Measurements from ENCODE around the gene TXLNA.

Gene TXLNA

GRCh38 chr1:32182060-32182459 lies 2.6 kb downstream of the TXLNA start:
- H3K4me1 ChIP-seq (ENCODE audit: control insufficient read depth, insufficient read depth, low read length, unreplicated experiment) = peaks cover 41% of the 10 kb centered on the region

GRCh38 chr1:32184650-32185049 lies 5.2 kb downstream of the TXLNA start:
- Histone ChIP-seq H3K4me3 (ENCODE audit: low read depth, low read length) (peak overlapping the region; percentile 50), H3K79me2 (ENCODE audit: control insufficient read depth, insufficient read depth, low read length, unreplicated experiment) (peaks cover 70% of the 10 kb centered on the region), H3K4me1 (ENCODE audit: control insufficient read depth, insufficient read depth, low read length, unreplicated experiment) (peaks cover 35% of the 10 kb centered on the region), H3K27me3 (ENCODE audit: insufficient read depth, low read length) (no peaks in the 10 kb centered on the region), H2AFZ (ENCODE audit: low read length, unreplicated experiment) (no peak overlapping the region), H3K27ac (ENCODE audit: low read depth, low read length) (no peak overlapping the region), H3K36me3 (ENCODE audit: insufficient read depth, low read length) (peaks cover 36% of the 10 kb centered on the region)

More at GRCh38 chr1:32182060-32182459, 2.6 kb downstream of the TXLNA start:
- Histone ChIP-seq H3K27ac (ENCODE audit: low read depth, low read length) (no peak overlapping the region), H3K4me3 (ENCODE audit: low read depth, low read length) (peak overlapping the region; percentile 90), H3K79me2 (ENCODE audit: control insufficient read depth, insufficient read depth, low read length, unreplicated experiment) (peaks cover 61% of the 10 kb centered on the region), H3K36me3 (ENCODE audit: insufficient read depth, low read length) (peaks cover 24% of the 10 kb centered on the region), H3K27me3 (ENCODE audit: insufficient read depth, low read length) (no peaks in the 10 kb centered on the region), H2AFZ (ENCODE audit: low read length, unreplicated experiment) (no peak overlapping the region)

GRCh38 chr1:32186077-32186476 lies 6.6 kb downstream of the TXLNA start:
- Histone ChIP-seq H3K27me3 (ENCODE audit: insufficient read depth, low read length) (no peaks in the 10 kb centered on the region), H3K4me1 (ENCODE audit: control insufficient read depth, insufficient read depth, low read length, unreplicated experiment) (peaks cover 35% of the 10 kb centered on the region), H3K36me3 (ENCODE audit: insufficient read depth, low read length) (peaks cover 42% of the 10 kb centered on the region), H3K4me3 (ENCODE audit: low read depth, low read length) (no peak overlapping the region), H2AFZ (ENCODE audit: low read length, unreplicated experiment) (no peak overlapping the region), H3K27ac (ENCODE audit: low read depth, low read length) (no peak overlapping the region), H3K79me2 (ENCODE audit: control insufficient read depth, insufficient read depth, low read length, unreplicated experiment) (peaks cover 63% of the 10 kb centered on the region)

GRCh38 chr1:32186491-32186890 lies 7.0 kb downstream of the TXLNA start:
- H3K4me1 ChIP-seq (ENCODE audit: control insufficient read depth, insufficient read depth, low read length, unreplicated experiment) = peaks cover 35% of the 10 kb centered on the region
- H3K27ac ChIP-seq (ENCODE audit: low read depth, low read length) = no peak overlapping the region
- H3K4me3 ChIP-seq (ENCODE audit: low read depth, low read length) = no peak overlapping the region
- no peak overlapping the region for H2AFZ ChIP-seq (ENCODE audit: low read length, unreplicated experiment)
- no peaks in the 10 kb centered on the region for H3K27me3 ChIP-seq (ENCODE audit: insufficient read depth, low read length)
- H3K79me2 ChIP-seq (ENCODE audit: control insufficient read depth, insufficient read depth, low read length, unreplicated experiment) = peaks cover 59% of the 10 kb centered on the region
- H3K36me3 ChIP-seq (ENCODE audit: insufficient read depth, low read length) = peaks cover 46% of the 10 kb centered on the region

- Histone ChIP-seq H3K79me2 (ENCODE audit: control insufficient read depth, insufficient read depth, low read length, unreplicated experiment) (peaks cover 45% of the 10 kb centered on the region), H3K4me3 (ENCODE audit: low read depth, low read length) (no peak overlapping the region), H3K36me3 (ENCODE audit: insufficient read depth, low read length) (peaks cover 58% of the 10 kb centered on the region)
Measured at GRCh38 chr1:32187850-32188249, 8.4 kb downstream of the TXLNA start.

GRCh38 chr1:32192220-32192948 lies 12.9 kb downstream of the TXLNA start:
- Histone ChIP-seq H3K27me3 (ENCODE audit: insufficient read depth, low read length) (no peaks in the 10 kb centered on the region), H3K4me3 (ENCODE audit: low read depth, low read length) (no peak overlapping the region), H3K36me3 (ENCODE audit: insufficient read depth, low read length) (peaks cover 51% of the 10 kb centered on the region), H3K27ac (ENCODE audit: low read depth, low read length) (no peak overlapping the region), H3K79me2 (ENCODE audit: control insufficient read depth, insufficient read depth, low read length, unreplicated experiment) (peaks cover 10% of the 10 kb centered on the region), H2AFZ (ENCODE audit: low read length, unreplicated experiment) (no peak overlapping the region), H3K4me1 (ENCODE audit: control insufficient read depth, insufficient read depth, low read length, unreplicated experiment) (peaks cover 19% of the 10 kb centered on the region)

More at GRCh38 chr1:32187850-32188249, 8.4 kb downstream of the TXLNA start:
- H3K27ac ChIP-seq (ENCODE audit: low read depth, low read length) = no peak overlapping the region
- H3K27me3 ChIP-seq (ENCODE audit: insufficient read depth, low read length) = no peaks in the 10 kb centered on the region
- H3K4me1 ChIP-seq (ENCODE audit: control insufficient read depth, insufficient read depth, low read length, unreplicated experiment) = peaks cover 25% of the 10 kb centered on the region
- no peak overlapping the region for H2AFZ ChIP-seq (ENCODE audit: low read length, unreplicated experiment)

- no peak overlapping the region for H3K4me3 ChIP-seq (ENCODE audit: low read depth, low read length)
- no peak overlapping the region for H2AFZ ChIP-seq (ENCODE audit: low read length, unreplicated experiment)
- H3K4me1 ChIP-seq (ENCODE audit: control insufficient read depth, insufficient read depth, low read length, unreplicated experiment) = peaks cover 30% of the 10 kb centered on the region
- H3K27ac ChIP-seq (ENCODE audit: low read depth, low read length) = 0 out of 2 replicates have a peak overlapping the region, but pooled peaks have one; percentile 20
- no peaks in the 10 kb centered on the region for H3K27me3 ChIP-seq (ENCODE audit: insufficient read depth, low read length)
- H3K79me2 ChIP-seq (ENCODE audit: control insufficient read depth, insufficient read depth, low read length, unreplicated experiment) = peaks cover 4% of the 10 kb centered on the region
- peaks cover 42% of the 10 kb centered on the region for H3K36me3 ChIP-seq (ENCODE audit: insufficient read depth, low read length)
Measured at GRCh38 chr1:32194984-32195383, 15.5 kb downstream of the TXLNA start.

GRCh38 chr1:32195531-32195930 lies 16.1 kb downstream of the TXLNA start:
- Histone ChIP-seq H3K4me3 (ENCODE audit: low read depth, low read length) (no peak overlapping the region), H3K4me1 (ENCODE audit: control insufficient read depth, insufficient read depth, low read length, unreplicated experiment) (peaks cover 32% of the 10 kb centered on the region), H3K27me3 (ENCODE audit: insufficient read depth, low read length) (no peaks in the 10 kb centered on the region), H2AFZ (ENCODE audit: low read length, unreplicated experiment) (no peak overlapping the region), H3K36me3 (ENCODE audit: insufficient read depth, low read length) (peaks cover 38% of the 10 kb centered on the region), H3K79me2 (ENCODE audit: control insufficient read depth, insufficient read depth, low read length, unreplicated experiment) (peaks cover under 1% of the 10 kb centered on the region), H3K27ac (ENCODE audit: low read depth, low read length) (0 out of 2 replicates have a peak overlapping the region, but pooled peaks have one; percentile 20)

- Histone ChIP-seq H3K36me3 (ENCODE audit: insufficient read depth, low read length) (peaks cover 35% of the 10 kb centered on the region), H2AFZ (ENCODE audit: low read length, unreplicated experiment) (no peak overlapping the region), H3K79me2 (ENCODE audit: control insufficient read depth, insufficient read depth, low read length, unreplicated experiment) (no peaks in the 10 kb centered on the region), H3K27me3 (ENCODE audit: insufficient read depth, low read length) (no peaks in the 10 kb centered on the region), H3K27ac (ENCODE audit: low read depth, low read length) (peak overlapping the region; percentile 31; the same call in 1 of the 2 replicates), H3K4me1 (ENCODE audit: control insufficient read depth, insufficient read depth, low read length, unreplicated experiment) (peaks cover 32% of the 10 kb centered on the region), H3K4me3 (ENCODE audit: low read depth, low read length) (no peak overlapping the region)
Measured at GRCh38 chr1:32195972-32196823, 16.7 kb downstream of the TXLNA start.

GRCh38 chr1:32197074-32197473 lies 17.6 kb downstream of the TXLNA start:
- H3K4me1 ChIP-seq (ENCODE audit: control insufficient read depth, insufficient read depth, low read length, unreplicated experiment) = peaks cover 38% of the 10 kb centered on the region
- peaks cover 27% of the 10 kb centered on the region; the same call in 1 of the 2 replicates for H3K36me3 ChIP-seq (ENCODE audit: insufficient read depth, low read length)
- no peak overlapping the region for H2AFZ ChIP-seq (ENCODE audit: low read length, unreplicated experiment)

More at GRCh38 chr1:32197074-32197473, 17.6 kb downstream of the TXLNA start:
- Histone ChIP-seq H3K27ac (ENCODE audit: low read depth, low read length) (no peak overlapping the region), H3K4me3 (ENCODE audit: low read depth, low read length) (no peak overlapping the region), H3K27me3 (ENCODE audit: insufficient read depth, low read length) (no peaks in the 10 kb centered on the region), H3K79me2 (ENCODE audit: control insufficient read depth, insufficient read depth, low read length, unreplicated experiment) (no peaks in the 10 kb centered on the region)
